Peyer's patch (tissue), 4 donors: Measurements from ENCODE around the gene MTCL1.

Experiments
- POLR2A ChIP-seq, 2 donors: fragments of 450-650 bp; IDR thresholded peaks; one replicate each; pipeline ENCODE4 v1.5.1; 2017; ENCODE audit warnings: antibody characterized with exemption in 2 of 2, mild to moderate bottlenecking in 2 of 2, moderate library complexity in 2 of 2
- TF ChIP-seq, protein P1 (sequence below), 6 experiments: fragments of 450-650 bp in 4 of 6; fragments of 200-600 bp in 2 of 6; sonication (generic) in 1 of 6; IDR thresholded peaks; one replicate each; pipeline ENCODE4 v1.5.1; 2017 to 2019; ENCODE audit warnings: antibody characterized with exemption in 6 of 6, mild to moderate bottlenecking in 3 of 6, moderate library complexity in 1 of 6

DNA sequence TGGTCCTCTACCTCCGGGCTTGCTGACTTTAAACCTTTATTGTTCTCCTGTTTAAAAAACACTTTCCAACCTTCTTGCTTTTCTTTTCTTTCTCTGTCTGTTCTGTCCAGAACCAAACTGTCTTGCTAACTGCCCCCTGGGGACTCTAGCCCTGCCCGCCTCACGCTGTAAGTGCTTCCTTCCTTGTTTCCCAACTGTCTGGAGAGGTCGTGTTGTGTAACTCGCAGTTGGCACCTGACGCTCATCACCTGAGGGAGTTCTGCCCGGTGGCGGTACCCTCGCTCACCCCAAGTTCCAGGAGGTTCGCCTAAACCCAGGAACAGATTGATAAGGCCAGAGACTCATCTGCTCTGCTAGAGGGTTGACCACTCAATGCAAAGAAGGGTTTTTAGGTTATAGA, 123.4 kb downstream of the MTCL1 start:
- TF ChIP-seq, protein P1, sequence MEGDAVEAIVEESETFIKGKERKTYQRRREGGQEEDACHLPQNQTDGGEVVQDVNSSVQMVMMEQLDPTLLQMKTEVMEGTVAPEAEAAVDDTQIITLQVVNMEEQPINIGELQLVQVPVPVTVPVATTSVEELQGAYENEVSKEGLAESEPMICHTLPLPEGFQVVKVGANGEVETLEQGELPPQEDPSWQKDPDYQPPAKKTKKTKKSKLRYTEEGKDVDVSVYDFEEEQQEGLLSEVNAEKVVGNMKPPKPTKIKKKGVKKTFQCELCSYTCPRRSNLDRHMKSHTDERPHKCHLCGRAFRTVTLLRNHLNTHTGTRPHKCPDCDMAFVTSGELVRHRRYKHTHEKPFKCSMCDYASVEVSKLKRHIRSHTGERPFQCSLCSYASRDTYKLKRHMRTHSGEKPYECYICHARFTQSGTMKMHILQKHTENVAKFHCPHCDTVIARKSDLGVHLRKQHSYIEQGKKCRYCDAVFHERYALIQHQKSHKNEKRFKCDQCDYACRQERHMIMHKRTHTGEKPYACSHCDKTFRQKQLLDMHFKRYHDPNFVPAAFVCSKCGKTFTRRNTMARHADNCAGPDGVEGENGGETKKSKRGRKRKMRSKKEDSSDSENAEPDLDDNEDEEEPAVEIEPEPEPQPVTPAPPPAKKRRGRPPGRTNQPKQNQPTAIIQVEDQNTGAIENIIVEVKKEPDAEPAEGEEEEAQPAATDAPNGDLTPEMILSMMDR (IDR thresholded peaks at IDR 0.05): no peak
- TF ChIP-seq POLR2A (IDR thresholded peaks at IDR 0.05): no peak
